Uterus (tissue), 4 donors: ENCODE data around the gene ORM2. TPM values are rescaled to one million over a fixed set of nuclear protein-coding genes. Genes with fewer than 3 reads are reported as not detected.

Experiments used
- DNase-seq, 2 donors: peaks; one replicate each; pipeline ENCODE4 v3.0.0-alpha.2; 2019 to 2020
- H3K27ac ChIP-seq, 2 donors: fragments of 200-600 bp; sonication (generic); 1 replicate in 1 of 2; 2 replicates in 1 of 2; pipeline ENCODE4 v1.5.1; 2016 to 2018
- H3K27me3 ChIP-seq, 2 donors: fragments of 200-600 bp; sonication (generic); one replicate each; pipeline ENCODE4 v1.5.1; 2018 to 2019; ENCODE audit warnings: control low read depth in 1 of 2
- H3K36me3 ChIP-seq, 2 donors: fragments of 200-600 bp; sonication (generic); one replicate each; pipeline ENCODE4 v1.5.1; 2019; ENCODE audit warnings: control low read depth in 1 of 2
- H3K4me1 ChIP-seq, 2 donors: fragments of 200-600 bp; sonication (generic); one replicate each; pipeline ENCODE4 v1.5.1; 2018 to 2019; ENCODE audit warnings: control low read depth in 1 of 2
- H3K4me3 ChIP-seq, 2 donors: fragments of 200-600 bp; sonication (generic); 1 replicate in 1 of 2; 2 replicates in 1 of 2; pipeline ENCODE4 v1.5.1; 2018 to 2019; ENCODE audit warnings: mild to moderate bottlenecking in 1 of 2
- H3K9me3 ChIP-seq, 2 donors: fragments of 200-600 bp; sonication (generic); one replicate each; pipeline ENCODE4 v1.5.1; 2019; ENCODE audit warnings: control low read depth in 1 of 2
- POLR2A ChIP-seq, 2 donors: fragments of 450-650 bp; IDR thresholded peaks; one replicate each; pipeline ENCODE4 v1.6.1; 2016; ENCODE audit warnings: antibody characterized with exemption in 2 of 2, mild to moderate bottlenecking in 1 of 2, moderate library complexity in 1 of 2
- intact Hi-C: fragments of 100-400 bp; cut with DNase I; formaldehyde crosslinking; loops from one replicate; pipeline ENCODE4 v1.15.1; 2023; ENCODE audit warnings: low total_unique reads
- total RNA-seq, 4 donors: library from RNA; depleted of rRNA in 3 of 4; stranded (reverse); fragments of >200 nt in 3 of 4; gene quantifications; one replicate each; pipeline versions ENCODE4 v1.1.0 to v1.2.4, GENCODE V29; 2014 to 2023
- TF ChIP-seq, protein P1 (sequence below), 4 experiments: fragments of 200-600 bp in 2 of 4; fragments of 450-650 bp in 2 of 4; sonication (generic) in 2 of 4; IDR thresholded peaks; one replicate each; pipeline ENCODE4 v1.5.1; 2016 to 2019; ENCODE audit warnings: antibody characterized with exemption in 4 of 4, mild to moderate bottlenecking in 2 of 4, moderate library complexity in 1 of 4
- donor health status: DM: yes; HTN: yes; CAD: no.

Gene ORM2
- total RNA-seq, 4 donors from 2014 or later: 1.2 TPM; not detected in 3

DNA sequence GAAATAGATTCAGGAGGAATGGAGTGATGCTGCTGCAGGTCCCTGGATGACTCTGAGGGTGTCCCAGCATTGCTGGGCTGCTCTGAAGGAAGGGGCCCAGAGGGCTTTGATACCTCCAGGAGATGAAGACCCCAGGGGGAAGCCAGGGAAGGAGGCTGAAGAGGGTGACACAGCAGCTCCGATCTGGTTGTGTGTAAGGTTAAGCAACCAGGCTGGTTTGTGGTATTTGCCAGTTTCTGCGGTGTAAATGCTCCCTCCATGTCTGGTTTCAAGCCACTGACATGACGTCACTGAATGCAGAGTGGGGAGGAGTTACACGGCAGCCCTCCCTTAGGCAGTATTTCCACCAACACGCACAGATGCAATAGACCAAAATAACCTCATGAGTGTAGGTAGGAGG lies 46.7 kb upstream of the ORM2 start:
- H3K27ac ChIP-seq: no peak overlapping the region
- peak; percentile 35 to 44 for DNase-seq
- no peaks in the 10 kb centered on the region for H3K4me1 ChIP-seq
- H3K9me3 ChIP-seq: no peaks in the 10 kb centered on the region
- TF ChIP-seq POLR2A (IDR thresholded peaks at IDR 0.05): no peak
- TF ChIP-seq, protein P1, sequence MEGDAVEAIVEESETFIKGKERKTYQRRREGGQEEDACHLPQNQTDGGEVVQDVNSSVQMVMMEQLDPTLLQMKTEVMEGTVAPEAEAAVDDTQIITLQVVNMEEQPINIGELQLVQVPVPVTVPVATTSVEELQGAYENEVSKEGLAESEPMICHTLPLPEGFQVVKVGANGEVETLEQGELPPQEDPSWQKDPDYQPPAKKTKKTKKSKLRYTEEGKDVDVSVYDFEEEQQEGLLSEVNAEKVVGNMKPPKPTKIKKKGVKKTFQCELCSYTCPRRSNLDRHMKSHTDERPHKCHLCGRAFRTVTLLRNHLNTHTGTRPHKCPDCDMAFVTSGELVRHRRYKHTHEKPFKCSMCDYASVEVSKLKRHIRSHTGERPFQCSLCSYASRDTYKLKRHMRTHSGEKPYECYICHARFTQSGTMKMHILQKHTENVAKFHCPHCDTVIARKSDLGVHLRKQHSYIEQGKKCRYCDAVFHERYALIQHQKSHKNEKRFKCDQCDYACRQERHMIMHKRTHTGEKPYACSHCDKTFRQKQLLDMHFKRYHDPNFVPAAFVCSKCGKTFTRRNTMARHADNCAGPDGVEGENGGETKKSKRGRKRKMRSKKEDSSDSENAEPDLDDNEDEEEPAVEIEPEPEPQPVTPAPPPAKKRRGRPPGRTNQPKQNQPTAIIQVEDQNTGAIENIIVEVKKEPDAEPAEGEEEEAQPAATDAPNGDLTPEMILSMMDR (IDR thresholded peaks at IDR 0.05): no peak
- intact Hi-C loops: no loop called here
- no peaks in the 10 kb centered on the region for H3K36me3 ChIP-seq
- H3K4me3 ChIP-seq: no peak overlapping the region
- no peaks in the 10 kb centered on the region for H3K27me3 ChIP-seq

DNA sequence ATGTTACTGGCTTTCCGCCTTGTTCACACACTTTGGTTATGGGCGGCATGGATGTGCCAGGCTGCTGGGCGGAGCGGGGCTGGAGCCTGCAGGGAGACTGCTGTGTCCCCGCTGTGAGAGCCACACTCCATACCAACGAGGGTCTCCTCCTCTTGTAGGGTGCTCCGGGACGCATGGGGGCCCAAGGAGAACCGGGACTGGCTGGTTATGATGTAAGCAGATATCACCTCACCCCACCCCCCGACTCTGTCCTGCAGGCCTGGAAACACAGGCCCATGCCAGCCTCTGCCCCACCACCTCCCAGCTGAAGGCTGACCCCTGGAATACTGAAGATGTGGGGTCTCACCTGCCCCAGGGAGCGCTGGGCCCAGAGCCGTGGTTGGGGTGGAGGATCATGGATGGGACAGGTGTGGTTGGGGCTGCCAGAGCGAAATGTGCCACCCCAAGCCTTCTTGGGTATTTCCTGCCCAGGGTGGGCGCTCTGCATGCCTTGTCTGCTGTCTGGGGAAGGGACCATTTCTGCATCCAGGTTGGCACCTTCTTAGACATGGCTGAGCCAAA lies 46.0 kb upstream of the ORM2 start:
- DNase-seq: peak; percentile 12 to 15
- H3K27ac ChIP-seq: no peak overlapping the region
- H3K4me3 ChIP-seq: no peak overlapping the region
- intact Hi-C loops: no loop called here
- H3K9me3 ChIP-seq: no peaks in the 10 kb centered on the region
- TF ChIP-seq, protein P1 (IDR thresholded peaks at IDR 0.05): no peak
- no peak for TF ChIP-seq POLR2A (IDR thresholded peaks at IDR 0.05)
- H3K4me1 ChIP-seq: no peaks in the 10 kb centered on the region
- H3K36me3 ChIP-seq: no peaks in the 10 kb centered on the region
- no peaks in the 10 kb centered on the region for H3K27me3 ChIP-seq

DNA sequence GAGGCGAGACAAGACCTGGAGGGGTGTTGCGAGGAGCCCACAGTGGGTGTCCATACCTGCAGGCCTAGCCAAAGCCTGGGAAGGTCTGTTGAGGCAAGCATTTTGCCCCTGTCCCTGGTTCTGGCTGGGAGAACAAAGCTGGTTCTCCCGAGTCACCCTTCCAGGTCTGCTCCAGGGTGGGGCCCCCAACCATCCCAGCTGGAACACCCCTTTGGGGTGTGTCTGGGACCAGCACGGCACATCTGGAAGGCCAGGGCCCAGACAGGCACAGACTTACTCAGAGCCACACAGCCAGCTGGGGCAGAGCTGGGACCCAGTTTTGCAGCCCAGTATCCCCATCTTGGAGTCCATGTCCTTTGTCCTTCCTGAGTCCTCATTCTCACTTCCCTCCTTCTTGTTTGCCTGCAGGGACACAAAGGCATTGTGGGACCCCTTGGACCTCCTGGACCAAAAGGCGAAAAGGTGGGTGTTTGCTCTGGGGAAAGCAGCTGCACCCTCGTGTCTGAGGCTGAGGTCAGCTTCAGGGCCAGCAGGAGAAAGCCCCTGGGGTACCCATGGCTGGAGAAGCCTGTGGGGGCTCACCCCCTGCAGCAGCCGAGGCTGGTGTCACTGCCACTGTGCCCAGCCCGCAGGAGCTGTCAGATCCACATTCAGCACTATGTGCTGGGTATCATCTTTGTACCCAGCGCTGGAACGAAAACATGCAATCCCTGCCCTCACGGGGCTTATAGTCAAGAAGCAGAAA lies 45.2 kb upstream of the ORM2 start:
- no peaks in the 10 kb centered on the region for H3K9me3 ChIP-seq
- intact Hi-C loops: no loop called here
- TF ChIP-seq, protein P1 (IDR thresholded peaks at IDR 0.05): no peak
- no peak for TF ChIP-seq POLR2A (IDR thresholded peaks at IDR 0.05)
- H3K27ac ChIP-seq: no peak overlapping the region
- no peak overlapping the region for H3K4me3 ChIP-seq
- H3K36me3 ChIP-seq: no peaks in the 10 kb centered on the region
- no peaks in the 10 kb centered on the region for H3K27me3 ChIP-seq
- H3K4me1 ChIP-seq: no peaks in the 10 kb centered on the region
- peak; percentile 10 to 11 for DNase-seq

DNA sequence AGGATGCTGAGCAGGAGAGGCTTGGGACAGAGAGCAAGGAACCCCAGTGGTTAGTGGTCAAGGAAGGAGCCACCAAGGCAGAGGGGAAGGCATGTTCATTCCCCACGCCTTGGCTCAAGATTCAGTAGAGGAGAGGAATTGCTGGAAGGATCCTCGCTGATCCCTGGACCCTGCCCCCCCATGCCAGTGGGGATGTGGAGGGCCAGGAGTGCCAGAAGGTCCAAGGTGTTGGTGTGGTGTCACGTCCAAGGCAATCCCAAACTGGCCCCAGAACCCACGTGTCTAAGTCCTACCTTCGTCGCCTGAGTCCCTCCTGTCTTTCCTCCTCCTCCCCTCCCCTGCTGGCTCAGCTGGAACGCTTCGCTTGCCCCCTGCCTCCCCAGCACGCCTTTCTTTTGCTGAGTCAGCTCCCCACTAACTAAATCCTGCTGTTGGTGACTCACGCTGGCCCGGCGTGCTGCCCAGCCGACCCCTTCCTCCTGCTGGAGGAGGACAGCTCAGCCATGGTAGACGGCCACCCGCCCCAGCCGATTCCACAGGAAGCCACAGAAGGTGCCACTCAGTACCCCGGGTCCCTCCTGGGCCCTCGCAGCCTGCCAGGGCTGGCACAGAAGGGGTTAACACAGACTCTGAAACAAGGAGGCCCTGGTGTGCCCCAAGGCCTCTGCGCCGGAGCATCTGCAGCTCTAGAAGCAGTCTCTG lies 44.4 kb upstream of the ORM2 start:
- Histone ChIP-seq H3K27ac (peak overlapping the region; percentile 33 to 45), H3K9me3 (no peaks in the 10 kb centered on the region), H3K4me1 (no peaks in the 10 kb centered on the region), H3K4me3 (no peak overlapping the region), H3K36me3 (no peaks in the 10 kb centered on the region), H3K27me3 (no peaks in the 10 kb centered on the region)
- intact Hi-C loops: no loop called here
- TF ChIP-seq POLR2A (IDR thresholded peaks at IDR 0.05): no peak
- TF ChIP-seq, protein P1 (IDR thresholded peaks at IDR 0.05): peak in 1 of 4 experiments; percentile 35
- DNase-seq: peak; percentile 77 to 85

DNA sequence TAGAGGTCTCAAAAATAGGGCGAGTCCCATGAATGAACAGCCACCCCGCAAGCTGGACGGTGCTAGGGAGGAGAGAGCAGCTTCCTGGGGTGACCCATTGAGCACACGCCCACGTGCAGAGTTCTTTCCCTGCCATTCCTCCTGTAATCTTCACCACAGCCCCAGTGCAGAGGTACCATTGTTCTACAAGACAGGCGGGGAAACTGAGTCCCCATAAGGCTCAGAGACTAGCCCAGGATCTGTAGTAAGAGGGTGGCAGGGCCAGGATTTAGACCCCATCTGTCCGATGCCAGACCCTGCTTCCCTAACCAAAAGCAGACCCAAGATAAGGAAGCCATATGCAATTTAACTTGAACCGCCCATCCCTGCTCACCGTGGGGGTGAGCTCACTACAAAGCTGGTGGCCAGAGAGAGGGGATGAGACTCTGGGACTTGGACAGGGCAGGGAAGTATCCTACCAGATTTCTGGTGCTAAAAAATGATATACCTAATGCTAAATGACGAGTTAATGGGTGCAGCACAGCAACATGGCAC lies 43.5 kb upstream of the ORM2 start:
- Histone ChIP-seq H3K4me3 (no peak overlapping the region), H3K27me3 (no peaks in the 10 kb centered on the region), H3K9me3 (no peaks in the 10 kb centered on the region), H3K36me3 (no peaks in the 10 kb centered on the region), H3K27ac (no peak overlapping the region), H3K4me1 (no peaks in the 10 kb centered on the region)
- no peak for TF ChIP-seq POLR2A (IDR thresholded peaks at IDR 0.05)
- TF ChIP-seq, protein P1 (IDR thresholded peaks at IDR 0.05): no peak
- intact Hi-C loops: no loop called here
- DNase-seq: peak; percentile 8 to 10
